HepG2 (cell line): ENCODE measurements around the gene LOXL3. TPM values are rescaled to one million over a fixed set of nuclear protein-coding genes. Genes with fewer than 3 reads are reported as not detected.

Experiments used
- AFF4 ChIP-seq: sonication (generic); formaldehyde crosslinking; IDR thresholded peaks from 2 replicates; pipeline ENCODE4 v1.4.0; 2020; ENCODE audit warnings: missing genetic modification reagents
- AHDC1 ChIP-seq: sonication (generic); formaldehyde crosslinking; IDR thresholded peaks from 2 replicates; pipeline ENCODE4 v1.5.1; 2020; ENCODE audit warnings: mild to moderate bottlenecking, missing genetic modification reagents, borderline replicate concordance
- KLF9 ChIP-seq: IDR thresholded peaks from 2 replicates; pipeline ENCODE4 v1.6.1; 2016; ENCODE audit warnings: low read depth
- MAZ ChIP-seq, 2 experiments: sonication (generic) in 1 of 2; formaldehyde crosslinking in 1 of 2; IDR thresholded peaks; 2 replicates each; pipeline versions ENCODE4 v1.5.0 to v1.6.1; 2012 to 2020; ENCODE audit warnings: low read depth in 2 of 2, mild to moderate bottlenecking in 2 of 2, borderline replicate concordance in 1 of 2, improper control_type of control experiment in 1 of 2, low read length in 1 of 2, missing genetic modification reagents in 1 of 2, moderate library complexity in 1 of 2
- MTERF4 ChIP-seq: sonication (generic); formaldehyde crosslinking; IDR thresholded peaks from 2 replicates; pipeline ENCODE4 v1.8.0; 2023; ENCODE audit warnings: mild to moderate bottlenecking, missing genetic modification reagents
- SMAD3 ChIP-seq: sonication (generic); formaldehyde crosslinking; IDR thresholded peaks from 2 replicates; pipeline ENCODE4 v1.4.0; 2020; ENCODE audit warnings: missing genetic modification reagents
- TBL1XR1 ChIP-seq: fragments of 150-350 bp; IDR thresholded peaks from 2 replicates; pipeline ENCODE4 v1.6.1; 2014; ENCODE audit warnings: borderline replicate concordance, low read length; ENCODE audit not compliant: partially characterized antibody
- TRIM24 ChIP-seq: sonication (generic); formaldehyde crosslinking; IDR thresholded peaks from 2 replicates; pipeline ENCODE4 v1.8.0; 2022; ENCODE audit warnings: mild to moderate bottlenecking, missing genetic modification reagents
- ZC3H4 ChIP-seq: sonication (generic); formaldehyde crosslinking; IDR thresholded peaks from 2 replicates; pipeline ENCODE4 v1.4.0; 2020; ENCODE audit warnings: missing genetic modification reagents, borderline replicate concordance
- ZNF292 ChIP-seq: sonication (generic); formaldehyde crosslinking; IDR thresholded peaks from 2 replicates; pipeline ENCODE4 v1.8.1; 2022; ENCODE audit warnings: mild to moderate bottlenecking, low read depth, missing genetic modification reagents, borderline replicate concordance
- ZNF30 ChIP-seq: sonication (generic); formaldehyde crosslinking; IDR thresholded peaks from 2 replicates; pipeline ENCODE4 v1.5.0; 2020; ENCODE audit warnings: mild to moderate bottlenecking, missing genetic modification reagents
- ZNF331 ChIP-seq: sonication (generic); formaldehyde crosslinking; IDR thresholded peaks from 2 replicates; pipeline ENCODE4 v1.4.0; 2020; ENCODE audit warnings: missing genetic modification reagents
- ZNF430 ChIP-seq: sonication (generic); formaldehyde crosslinking; IDR thresholded peaks from 2 replicates; pipeline ENCODE4 v1.9.0; 2021; ENCODE audit warnings: mild to moderate bottlenecking, missing genetic modification reagents
- ZNF503 ChIP-seq: sonication (generic); formaldehyde crosslinking; IDR thresholded peaks from 2 replicates; pipeline ENCODE4 v1.4.0; 2020; ENCODE audit warnings: missing genetic modification reagents
- ZNF567 ChIP-seq: sonication (generic); formaldehyde crosslinking; IDR thresholded peaks from 2 replicates; pipeline ENCODE4 v1.8.1; 2023; ENCODE audit warnings: mild to moderate bottlenecking, missing genetic modification reagents, borderline replicate concordance
- ZNF746 ChIP-seq: sonication (generic); formaldehyde crosslinking; IDR thresholded peaks from 2 replicates; pipeline ENCODE4 v1.8.0; 2022; ENCODE audit warnings: mild to moderate bottlenecking, missing genetic modification reagents
- polyA plus RNA-seq, 8 experiments: library from polyadenylated mRNA; depleted of rRNA in 3 of 8; stranded (reverse) in 7 of 8; unstranded in 1 of 8; fragments of >200 nt; fragmentation: Illumina TruSeq in 4 of 8; extraction: Trizol in 4 of 8; gene quantifications; 2 replicates each; pipeline versions ENCODE4 v1.2.1 to v1.2.3, GENCODE V29; 2011 to 2016; ENCODE audit warnings: low read depth in 4 of 8, missing spikeins in 1 of 8, mixed read lengths in 1 of 8; ENCODE audit not compliant: insufficient read depth in 1 of 8
- total RNA-seq, 5 experiments: library from RNA; depleted of rRNA; stranded (reverse); fragments of >200 nt; fragmentation: Illumina TruSeq; extraction: Trizol; gene quantifications; 2 replicates each; pipeline ENCODE4 v1.2.3, GENCODE V29; 2016; ENCODE audit warnings: low read depth in 1 of 5

The LOXL3 gene
- total and polyA plus RNA-seq, 2 of the 13 experiments (the other 11 are each of a cell fraction or from before 2014, with no cell fraction given), result 0.55 to 6.5 TPM

GRCh38 chr2:74497777-74498499, 55.8 kb downstream of the LOXL3 start (continued):
- no peak for TF ChIP-seq ZNF503 (CRISPR knock-in tag)
- peak; percentile 78; the same call in 1 of the 2 replicates for TF ChIP-seq ZNF430 (CRISPR knock-in tag)
- TF ChIP-seq TRIM24 (CRISPR knock-in tag), result no peak
- TF ChIP-seq AFF4, result no peak
- 0 out of 2 replicates have a peak, but pooled peaks have one; percentile 48 for TF ChIP-seq MTERF4 (CRISPR knock-in tag)
- TF ChIP-seq ZNF567, result no peak
- TF ChIP-seq KLF9 (CRISPR knock-in tag), result no peak
- no peak for TF ChIP-seq AHDC1 (CRISPR knock-in tag)
- no peak for TF ChIP-seq ZC3H4 (CRISPR knock-in tag)
- TF ChIP-seq TBL1XR1, result no peak
- no peak for TF ChIP-seq ZNF30 (CRISPR knock-in tag)
- no peak for TF ChIP-seq ZNF292 (CRISPR knock-in tag)
- no peak for TF ChIP-seq ZNF331
- TF ChIP-seq SMAD3 (CRISPR knock-in tag), result no peak
- TF ChIP-seq ZNF746 (CRISPR knock-in tag), result no peak
- TF ChIP-seq MAZ (IDR thresholded peaks at IDR 0.05; ENCODE audit: borderline replicate concordance, low read depth, low read length), result no peak
- TF ChIP-seq MAZ (CRISPR knock-in tag; IDR thresholded peaks at IDR 0.05; ENCODE audit: low read depth), result peak; percentile 82
